GM12872 (cell line): ENCODE measurements around the gene RAPGEF1.

Source experiments
- TF ChIP-seq, protein P1 (sequence below): IDR thresholded peaks from 3 replicates; pipeline ENCODE4 v1.5.1; 2011; ENCODE audit warnings: low read depth, mild to moderate bottlenecking, low read length, moderate library complexity; ENCODE audit not compliant: insufficient read depth

Gene RAPGEF1

GRCh38 chr9:131650254-131650653 lies 89.6 kb downstream of the RAPGEF1 start:
- TF ChIP-seq, protein P1, sequence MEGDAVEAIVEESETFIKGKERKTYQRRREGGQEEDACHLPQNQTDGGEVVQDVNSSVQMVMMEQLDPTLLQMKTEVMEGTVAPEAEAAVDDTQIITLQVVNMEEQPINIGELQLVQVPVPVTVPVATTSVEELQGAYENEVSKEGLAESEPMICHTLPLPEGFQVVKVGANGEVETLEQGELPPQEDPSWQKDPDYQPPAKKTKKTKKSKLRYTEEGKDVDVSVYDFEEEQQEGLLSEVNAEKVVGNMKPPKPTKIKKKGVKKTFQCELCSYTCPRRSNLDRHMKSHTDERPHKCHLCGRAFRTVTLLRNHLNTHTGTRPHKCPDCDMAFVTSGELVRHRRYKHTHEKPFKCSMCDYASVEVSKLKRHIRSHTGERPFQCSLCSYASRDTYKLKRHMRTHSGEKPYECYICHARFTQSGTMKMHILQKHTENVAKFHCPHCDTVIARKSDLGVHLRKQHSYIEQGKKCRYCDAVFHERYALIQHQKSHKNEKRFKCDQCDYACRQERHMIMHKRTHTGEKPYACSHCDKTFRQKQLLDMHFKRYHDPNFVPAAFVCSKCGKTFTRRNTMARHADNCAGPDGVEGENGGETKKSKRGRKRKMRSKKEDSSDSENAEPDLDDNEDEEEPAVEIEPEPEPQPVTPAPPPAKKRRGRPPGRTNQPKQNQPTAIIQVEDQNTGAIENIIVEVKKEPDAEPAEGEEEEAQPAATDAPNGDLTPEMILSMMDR, result no peak

DNA sequence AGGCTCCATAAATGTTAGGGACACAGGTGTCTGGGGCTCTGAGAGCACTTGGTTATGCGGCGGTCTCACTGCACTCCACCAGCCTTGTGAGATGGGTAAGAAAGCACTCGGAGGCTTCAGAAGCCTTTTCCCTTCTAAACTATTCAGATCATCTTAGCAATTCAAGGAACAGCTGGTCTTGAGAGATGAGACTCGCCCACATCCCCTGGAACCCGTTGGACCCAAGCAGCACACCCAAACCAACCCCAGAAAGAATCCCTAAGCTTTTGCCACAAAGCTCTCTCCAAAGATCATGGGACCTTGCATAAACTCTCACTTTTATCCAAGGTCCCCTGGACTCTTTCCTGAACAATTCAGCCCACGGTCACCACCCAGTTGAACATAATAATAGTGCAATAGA lies 90.2 kb downstream of the RAPGEF1 start:
- TF ChIP-seq, protein P1, result no peak

GRCh38 chr9:131645078-131645776 lies 94.6 kb downstream of the RAPGEF1 start:
- TF ChIP-seq, protein P1, result no peak

GRCh38 chr9:131642496-131643083 lies 97.3 kb downstream of the RAPGEF1 start:
- TF ChIP-seq, protein P1, result no peak; the same call in 2 of the 3 replicates

GRCh38 chr9:131641618-131642495 lies 98.0 kb downstream of the RAPGEF1 start:
- TF ChIP-seq, protein P1, result no peak

- TF ChIP-seq, protein P1, result no peak
These were observed 99.3 kb downstream of the RAPGEF1 start for GRCh38 chr9:131640438-131641137.
